K562 (cell line): ENCODE measurements around the gene CRHR1. TPM values are rescaled to one million over a fixed set of nuclear protein-coding genes. Genes with fewer than 3 reads are reported as not detected.

Experiments used
- CREB3L1 ChIP-seq: fragments of 450-650 bp; IDR thresholded peaks from 2 replicates; pipeline ENCODE4 v1.6.1; 2014; ENCODE audit warnings: low read depth, mild to moderate bottlenecking, moderate library complexity, borderline replicate concordance
- HMGN3 ChIP-seq: IDR thresholded peaks from 2 replicates; pipeline ENCODE4 v1.6.1; 2011; ENCODE audit warnings: borderline replicate concordance, low read depth, mild to moderate bottlenecking, mixed read lengths, low read length; ENCODE audit not compliant: insufficient read length; ENCODE audit errors: extremely low read depth
- NFRKB ChIP-seq: fragments of 450-650 bp; IDR thresholded peaks from 2 replicates; pipeline ENCODE4 v1.6.1; 2016; ENCODE audit warnings: low read depth
- RHOXF2B ChIP-seq: fragments of 250-450 bp; sonication (Bioruptor Pico); conservative IDR thresholded peaks from 2 replicates; pipeline ENCODE4 v1.5.1; 2021
- SNIP1 ChIP-seq: fragments of 450-650 bp; IDR thresholded peaks from 2 replicates; pipeline ENCODE4 v1.7.1; 2017; ENCODE audit warnings: low read depth, mild to moderate bottlenecking
- TAF9B ChIP-seq: fragments of 450-650 bp; IDR thresholded peaks from 2 replicates; pipeline ENCODE4 v1.6.1; 2018; ENCODE audit warnings: mild to moderate bottlenecking; ENCODE audit not compliant: partially characterized antibody
- ZNF165 ChIP-seq: fragments of 250-450 bp; sonication (Bioruptor Pico); IDR thresholded peaks from 2 replicates; pipeline ENCODE4 v1.4.0; 2020; ENCODE audit warnings: borderline replicate concordance
- ZNF184 ChIP-seq: sonication (generic); formaldehyde crosslinking; IDR thresholded peaks from 2 replicates; pipeline ENCODE4 v1.5.0; 2020; ENCODE audit warnings: missing genetic modification reagents
- ZNF609 ChIP-seq: sonication (generic); formaldehyde crosslinking; IDR thresholded peaks from 2 replicates; pipeline ENCODE4 v1.8.1; 2023; ENCODE audit warnings: missing genetic modification reagents, mild to moderate bottlenecking, borderline replicate concordance
- polyA plus RNA-seq, 8 experiments: library from polyadenylated mRNA; depleted of rRNA in 4 of 8; stranded (reverse) in 5 of 8; unstranded in 3 of 8; fragments of >200 nt; fragmentation: Nextera tagmentation in 2 of 8; fragmentation: Illumina TruSeq in 1 of 8; extraction: Ambion mirVana in 2 of 8; extraction: Trizol in 1 of 8; gene quantifications; 2 replicates each; pipeline versions ENCODE4 v1.2.1 to v1.2.3, GENCODE V29; 2011 to 2014; ENCODE audit warnings: inconsistent platforms in 1 of 8, missing spikeins in 1 of 8
- total RNA-seq, 7 experiments: library from RNA; depleted of rRNA in 6 of 7; stranded (reverse); fragments of >200 nt in 6 of 7; fragmentation: Illumina TruSeq in 2 of 7; extraction: Trizol in 2 of 7; gene quantifications; 2 replicates each; pipeline versions ENCODE4 v1.2.1 to v1.2.3, GENCODE V29; 2011 to 2021; ENCODE audit warnings: low replicate concordance in 1 of 7

The CRHR1 gene
- total and polyA plus RNA-seq, 9 of the 15 experiments (the other 6 are each of a cell fraction or from before 2014, with no cell fraction given): 0.05 TPM; not detected in 8

GRCh38 chr17:45750779-45751440, 33.2 kb upstream of the CRHR1 start (continued):
- TF ChIP-seq CREB3L1: no peak
- TF ChIP-seq HMGN3: no peak
- TF ChIP-seq ZNF609: no peak
- no peak for TF ChIP-seq ZNF165 (CRISPR knock-in tag)
- no peak for TF ChIP-seq NFRKB
- no peak for TF ChIP-seq RHOXF2B (CRISPR knock-in tag)
- no peak for TF ChIP-seq SNIP1
- no peak for TF ChIP-seq ZNF184 (CRISPR knock-in tag)
- TF ChIP-seq TAF9B: no peak
